ENCODE results near the gene E2F7.
A peak's percentile ranks its signal among the peaks of the same experiment; 100 is the strongest.
"Not testable (repeated sequence)": the region's sequence is repeated elsewhere in the genome, so short reads cannot be mapped to it uniquely, and the experiment has no call there.

E2F7 gene, protein sequence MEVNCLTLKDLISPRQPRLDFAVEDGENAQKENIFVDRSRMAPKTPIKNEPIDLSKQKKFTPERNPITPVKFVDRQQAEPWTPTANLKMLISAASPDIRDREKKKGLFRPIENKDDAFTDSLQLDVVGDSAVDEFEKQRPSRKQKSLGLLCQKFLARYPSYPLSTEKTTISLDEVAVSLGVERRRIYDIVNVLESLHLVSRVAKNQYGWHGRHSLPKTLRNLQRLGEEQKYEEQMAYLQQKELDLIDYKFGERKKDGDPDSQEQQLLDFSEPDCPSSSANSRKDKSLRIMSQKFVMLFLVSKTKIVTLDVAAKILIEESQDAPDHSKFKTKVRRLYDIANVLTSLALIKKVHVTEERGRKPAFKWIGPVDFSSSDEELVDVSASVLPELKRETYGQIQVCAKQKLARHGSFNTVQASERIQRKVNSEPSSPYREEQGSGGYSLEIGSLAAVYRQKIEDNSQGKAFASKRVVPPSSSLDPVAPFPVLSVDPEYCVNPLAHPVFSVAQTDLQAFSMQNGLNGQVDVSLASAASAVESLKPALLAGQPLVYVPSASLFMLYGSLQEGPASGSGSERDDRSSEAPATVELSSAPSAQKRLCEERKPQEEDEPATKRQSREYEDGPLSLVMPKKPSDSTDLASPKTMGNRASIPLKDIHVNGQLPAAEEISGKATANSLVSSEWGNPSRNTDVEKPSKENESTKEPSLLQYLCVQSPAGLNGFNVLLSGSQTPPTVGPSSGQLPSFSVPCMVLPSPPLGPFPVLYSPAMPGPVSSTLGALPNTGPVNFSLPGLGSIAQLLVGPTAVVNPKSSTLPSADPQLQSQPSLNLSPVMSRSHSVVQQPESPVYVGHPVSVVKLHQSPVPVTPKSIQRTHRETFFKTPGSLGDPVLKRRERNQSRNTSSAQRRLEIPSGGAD

GRCh38 chr12:77065361-77066204, at the start of gene E2F7:
TSS of gene E2F7 (minus strand) at chr12:77065569. CDS start at chr12:77064635, 934 bp downstream.
- DNase-seq: peak; percentile 92

DNA sequence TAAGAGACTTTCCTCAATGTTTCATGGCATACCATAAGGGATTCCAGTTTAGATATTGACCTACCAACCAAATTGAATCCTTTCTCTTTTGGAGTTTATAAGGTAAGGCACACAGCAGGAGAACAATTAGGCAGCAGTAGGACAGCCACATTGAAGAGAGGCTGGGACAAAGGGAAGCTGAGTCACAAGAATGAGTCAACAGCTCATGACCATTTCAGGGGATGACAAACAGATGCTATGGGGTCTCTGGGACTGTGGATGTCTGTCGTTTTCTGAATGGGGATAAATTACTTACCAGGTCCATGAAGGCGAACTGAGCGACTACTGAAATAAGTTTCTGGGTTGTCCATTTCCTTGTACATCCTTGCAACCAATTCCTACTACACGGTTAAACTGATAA, 48.6 kb upstream of the E2F7 start:
- DNase-seq: no peak

GRCh38 chr12:77108707-77109106, 43.3 kb upstream of the E2F7 start:
- DNase-seq: no peak

- no peak for DNase-seq
Measured at GRCh38 chr12:77107121-77107520, 41.8 kb upstream of the E2F7 start.

GRCh38 chr12:77104792-77105191, 39.4 kb upstream of the E2F7 start:
- peak; percentile 73 for DNase-seq

GRCh38 chr12:77104286-77104685, 38.9 kb upstream of the E2F7 start:
- no peak for DNase-seq

GRCh38 chr12:77102691-77103090, 37.3 kb upstream of the E2F7 start:
- DNase-seq: peak; percentile 82

- DNase-seq: peak; percentile 51
Measured at GRCh38 chr12:77102123-77102522, 36.8 kb upstream of the E2F7 start.

DNA sequence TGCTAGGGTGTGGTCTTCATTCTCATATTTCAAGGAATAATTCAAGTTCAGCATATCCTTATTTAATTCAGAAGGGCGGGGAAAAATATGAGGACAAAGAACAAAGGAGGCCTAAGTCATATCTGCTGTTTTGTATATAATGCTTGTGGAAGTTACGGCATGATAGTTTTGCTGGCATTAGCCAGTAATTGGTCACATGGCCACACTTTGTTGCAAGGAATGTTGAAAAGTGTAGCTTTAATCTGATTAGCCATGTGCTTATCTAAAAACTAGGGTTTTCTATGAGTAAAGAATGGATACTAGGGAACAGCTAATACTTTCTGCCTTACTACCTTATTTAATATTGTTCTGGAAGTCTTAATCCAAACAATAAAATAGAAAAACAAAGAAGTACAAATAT, 34.4 kb upstream of the E2F7 start:
- no peak for DNase-seq

- DNase-seq: no peak
Measured at GRCh38 chr12:77097846-77098245, 32.5 kb upstream of the E2F7 start.

DNA sequence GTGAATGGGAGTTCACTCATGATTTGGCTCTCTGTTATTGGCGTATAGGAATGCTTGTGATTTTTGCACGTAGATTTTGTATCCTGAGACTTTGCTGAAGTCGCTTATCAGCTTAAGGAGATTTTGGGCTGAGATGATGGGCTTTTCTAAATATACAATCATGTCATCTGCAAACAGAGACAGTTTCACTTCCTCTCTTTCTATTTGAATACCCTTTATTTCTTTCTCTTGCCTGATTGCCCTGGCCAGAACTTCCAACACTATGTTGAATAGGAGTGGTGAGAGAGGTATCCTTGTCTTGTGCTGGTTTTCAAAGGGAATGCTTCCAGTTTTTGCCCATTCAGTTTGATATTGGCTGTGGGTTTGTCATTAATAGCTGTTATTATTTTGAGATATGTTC, 26.9 kb upstream of the E2F7 start:
- DNase-seq: not testable (repeated sequence)

DNA sequence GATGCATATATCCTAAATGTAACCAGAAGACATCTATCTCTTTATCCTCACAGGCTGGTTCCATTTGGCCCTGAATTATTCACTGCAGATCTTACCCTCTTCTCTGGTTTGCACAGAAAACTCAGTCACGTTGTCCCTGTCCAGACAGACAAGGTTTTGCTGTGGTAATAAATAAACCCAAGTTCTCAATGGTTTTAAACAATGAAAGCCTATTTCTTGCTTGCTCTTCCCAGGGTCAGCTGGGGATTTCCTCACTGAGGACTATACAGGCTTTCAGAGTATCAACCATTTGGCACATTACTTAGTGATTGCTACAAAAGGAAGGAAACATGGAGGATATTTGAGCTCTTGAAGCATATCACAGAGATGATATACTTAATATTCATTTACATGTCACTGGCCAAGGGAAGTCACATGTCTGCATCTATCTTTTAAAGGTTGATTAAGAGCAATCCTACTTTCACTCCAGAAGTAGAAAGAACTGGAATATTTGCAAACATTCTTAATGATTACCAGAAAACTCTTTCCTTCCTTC, 24.4 kb upstream of the E2F7 start:
- no peak for DNase-seq

DNA sequence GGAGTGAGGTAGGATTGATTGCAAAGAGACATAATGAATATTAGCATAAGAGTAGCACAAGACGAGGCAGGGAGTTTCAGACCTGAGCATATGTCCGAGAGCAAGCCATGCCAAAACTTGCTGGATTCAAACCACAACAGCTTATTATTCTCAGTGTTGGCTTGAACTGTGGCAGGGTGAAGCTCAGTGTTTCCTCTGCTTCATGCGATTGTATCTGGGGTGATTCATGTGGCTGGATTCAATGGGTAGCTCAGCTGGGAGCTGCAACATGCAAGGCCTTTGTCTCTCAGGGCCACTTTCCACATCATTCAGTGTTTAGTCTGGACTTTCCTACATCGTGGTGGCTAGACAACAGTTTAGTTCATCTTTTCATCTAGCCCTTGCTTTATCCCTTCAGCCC, 22.1 kb upstream of the E2F7 start:
- DNase-seq: peak; percentile 68

- no peak for DNase-seq
Measured at GRCh38 chr12:77082021-77082420, 16.7 kb upstream of the E2F7 start.

DNA sequence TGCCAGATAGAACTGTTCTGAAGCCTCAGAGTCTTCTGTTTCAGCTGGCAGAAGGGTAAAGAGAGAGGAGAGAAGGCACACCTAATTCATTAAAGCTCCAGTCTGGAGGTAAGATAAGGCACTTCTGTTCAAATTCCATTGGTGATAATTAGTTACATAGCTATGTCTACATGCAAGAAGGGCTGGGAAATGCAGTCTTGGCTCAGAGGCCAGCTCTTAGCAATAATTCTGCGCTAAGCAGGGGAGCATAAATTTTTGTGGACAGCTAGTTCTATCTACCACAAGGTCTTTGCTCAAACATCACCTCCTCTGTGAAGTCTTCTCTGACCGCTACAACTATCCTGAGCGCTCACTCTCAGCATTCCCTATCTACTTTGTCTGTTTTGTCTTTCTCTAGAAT, 14.3 kb upstream of the E2F7 start:
- no peak for DNase-seq

GRCh38 chr12:77078231-77078630, 12.9 kb upstream of the E2F7 start:
- DNase-seq: no peak

DNA sequence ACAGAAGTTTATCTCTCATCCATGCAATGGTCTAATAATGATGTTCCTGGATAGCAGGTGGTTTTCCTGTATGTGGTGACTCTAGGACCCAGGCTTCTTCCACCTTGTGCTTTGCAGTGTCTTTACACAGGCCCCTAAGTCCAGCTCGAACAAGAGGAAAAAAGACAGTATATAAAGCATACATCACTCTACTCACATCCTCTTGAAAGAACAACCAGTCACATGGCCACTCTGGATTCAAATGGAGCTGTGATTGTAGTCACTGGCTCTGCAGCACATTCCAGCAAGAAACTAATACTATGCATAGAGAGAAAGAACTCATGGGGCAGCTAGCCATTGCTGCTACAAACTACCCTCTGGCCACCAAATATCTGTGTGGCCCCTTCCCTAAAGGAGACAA, 11.5 kb upstream of the E2F7 start:
- no peak for DNase-seq

DNA sequence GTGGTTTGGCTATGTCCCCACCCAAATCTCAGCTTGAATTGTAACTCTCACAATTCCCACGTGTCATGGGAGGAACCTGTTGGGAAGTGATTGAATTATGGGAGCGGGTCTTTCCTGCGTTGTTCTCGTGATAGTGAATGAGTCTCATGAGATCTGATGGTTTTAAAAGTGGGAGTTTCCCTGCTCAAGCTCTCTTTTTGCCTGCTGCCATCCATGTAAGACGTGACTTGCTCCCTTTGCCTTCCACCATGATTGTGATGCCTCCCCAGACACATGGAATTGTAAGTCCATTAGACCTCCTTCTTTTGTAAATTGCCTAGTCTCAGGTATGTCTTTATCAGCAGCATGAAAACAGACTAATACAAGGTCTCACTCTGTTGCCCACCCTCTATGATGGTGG, 8.5 kb upstream of the E2F7 start:
- DNase-seq: not testable (repeated sequence)

GRCh38 chr12:77072833-77073495, 7.6 kb upstream of the E2F7 start:
- no peak for DNase-seq

- no peak for DNase-seq
Measured at GRCh38 chr12:77070800-77071449, 5.6 kb upstream of the E2F7 start.

GRCh38 chr12:77070382-77070781, 5.0 kb upstream of the E2F7 start:
- no peak for DNase-seq

Data from fibroblast of skin of right quadriceps (primary cell).